Posterior cingulate gyrus (tissue), 11 donors: ENCODE results near the gene FAM221B.

Source experiments
- DNase-seq, 10 donors: peaks; one replicate each; pipeline versions ENCODE4 v3.0.0 to v3.0.0-alpha.2; 2020 to 2021; ENCODE audit warnings: mixed read lengths in 3 of 10
- intact Hi-C: fragments of 100-400 bp; cut with DNase I; formaldehyde crosslinking; loops from one replicate; pipeline ENCODE4 v1.15.1; 2023

The FAM221B gene

GRCh38 chr9:35828716-35829083 is at the start of gene FAM221B:
Gene FAM221B, minus strand, starts transcription at chr9:35828732. Its CDS starts 2,571 bp downstream, at chr9:35826161.
- DNase-seq, result peak in 1 of 10 donors; percentile 73
- intact Hi-C loops, result loop anchor here (5.0 kb wide), 2 partner anchors 36 to 96 kb away; partner anchors contain the start of genes CREB3, NPR2 and TLN1

GRCh38 chr9:35872505-35872904 is 44.0 kb upstream of the FAM221B start:
- intact Hi-C loops, result no loop called here
- DNase-seq, result no peak

- intact Hi-C loops, result no loop called here
- no peak for DNase-seq
Measured at GRCh38 chr9:35871545-35871944, 43.0 kb upstream of the FAM221B start.

GRCh38 chr9:35870351-35870923 is 41.9 kb upstream of the FAM221B start, which contains the start of gene OR13J1:
Gene OR13J1, minus strand, starts transcription at chr9:35870401. Its CDS starts 0 bp downstream, at chr9:35870401.
- intact Hi-C loops, result no loop called here
- no peak for DNase-seq

GRCh38 chr9:35869621-35870216 is 41.2 kb upstream of the FAM221B start:
- no peak for DNase-seq
- intact Hi-C loops, result no loop called here

GRCh38 chr9:35868933-35869332 is 40.4 kb upstream of the FAM221B start:
- no peak for DNase-seq
- intact Hi-C loops, result no loop called here

- DNase-seq, result no peak
- intact Hi-C loops, result no loop called here
Measured at GRCh38 chr9:35867538-35867937, 39.0 kb upstream of the FAM221B start.

GRCh38 chr9:35864695-35865255 is 36.2 kb upstream of the FAM221B start:
- no peak for DNase-seq
- intact Hi-C loops, result no loop called here

- no peak for DNase-seq
Measured at GRCh38 chr9:35863583-35863982, 35.1 kb upstream of the FAM221B start.

GRCh38 chr9:35862328-35862727 is 33.8 kb upstream of the FAM221B start:
- intact Hi-C loops, result no loop called here

More at GRCh38 chr9:35863583-35863982, 35.1 kb upstream of the FAM221B start:
- intact Hi-C loops, result no loop called here

GRCh38 chr9:35861161-35861897 is 32.8 kb upstream of the FAM221B start:
- DNase-seq, result no peak
- intact Hi-C loops, result no loop called here

More at GRCh38 chr9:35862328-35862727, 33.8 kb upstream of the FAM221B start:
- no peak for DNase-seq

GRCh38 chr9:35859990-35860339 is 31.4 kb upstream of the FAM221B start:
- no peak for DNase-seq
- intact Hi-C loops, result no loop called here

- intact Hi-C loops, result no loop called here
- DNase-seq, result peak in 7 of 10 donors; percentile 36 to 91 (median 66)
Measured at GRCh38 chr9:35859310-35859989, 30.9 kb upstream of the FAM221B start.

- intact Hi-C loops, result no loop called here
- no peak for DNase-seq
Measured at GRCh38 chr9:35858458-35858857, 29.9 kb upstream of the FAM221B start.

- intact Hi-C loops, result no loop called here
- DNase-seq, result no peak
Measured at GRCh38 chr9:35856882-35857281, 28.4 kb upstream of the FAM221B start.

- intact Hi-C loops, result no loop called here
- no peak for DNase-seq
Measured at GRCh38 chr9:35856206-35856605, 27.7 kb upstream of the FAM221B start.

- no peak for DNase-seq
- intact Hi-C loops, result no loop called here
Measured at GRCh38 chr9:35854091-35854762, 25.7 kb upstream of the FAM221B start.

GRCh38 chr9:35852876-35853865 is 24.6 kb upstream of the FAM221B start:
- intact Hi-C loops, result no loop called here
- DNase-seq, result no peak

- no peak for DNase-seq
- intact Hi-C loops, result no loop called here
Measured at GRCh38 chr9:35852267-35852815, 23.8 kb upstream of the FAM221B start.
